Upper lobe of right lung (tissue), 1 donor: ENCODE data around the gene LMO4. TPM values are rescaled to one million over a fixed set of nuclear protein-coding genes. Genes with fewer than 3 reads are reported as not detected.

Experiments
- ATAC-seq: fragments of 200-7000 bp; cut with Tn5 transposase; one replicate; pipeline ENCODE4 v1.9.1; 2020; ENCODE audit warnings: mild to moderate bottlenecking, moderate library complexity
- DNase-seq: peaks from one replicate; pipeline ENCODE4 v3.0.0-alpha.2; 2020
- H3K27ac ChIP-seq: fragments of 200-600 bp; one replicate; pipeline ENCODE4 v1.8.0; 2022
- H3K27me3 ChIP-seq: fragments of 200-600 bp; one replicate; pipeline ENCODE4 v1.8.0; 2022; ENCODE audit warnings: mild to moderate bottlenecking
- H3K36me3 ChIP-seq: fragments of 200-600 bp; one replicate; pipeline ENCODE4 v1.8.0; 2022
- H3K4me1 ChIP-seq: fragments of 200-600 bp; one replicate; pipeline ENCODE4 v1.8.0; 2022
- H3K4me3 ChIP-seq: fragments of 200-600 bp; one replicate; pipeline ENCODE4 v1.8.0; 2022; ENCODE audit warnings: mild to moderate bottlenecking
- H3K9me3 ChIP-seq: fragments of 200-600 bp; one replicate; pipeline ENCODE4 v1.8.0; 2022
- intact Hi-C: fragments of 100-400 bp; cut with DNase I; formaldehyde crosslinking; loops from one replicate; pipeline ENCODE4 v1.11.0; 2022
- total RNA-seq: library from RNA; stranded (reverse); fragmentation: NEBNext Ultra II Directional; extraction: Animal tissue kit (Norgen Biotek cat#: 25700); gene quantifications from one replicate; pipeline ENCODE4 v1.2.1, GENCODE V29; 2021
- TF ChIP-seq, protein P1 (sequence below): fragments of 200-600 bp; IDR thresholded peaks from one replicate; pipeline ENCODE4 v1.8.0; 2022; ENCODE audit warnings: antibody characterized with exemption
- donor health status: DM: no; HTN: yes; CAD: no; lungs with severe emphysema.

LMO4 gene
- total RNA-seq, 1 donor from 2014 or later = 46.5 TPM

GRCh38 chr1:87329526-87330056, 911 bp downstream of the LMO4 start:
- no peak for ATAC-seq
- intact Hi-C loops = no loop called here
- peak overlapping the region; percentile 97 for H3K27ac ChIP-seq

DNA sequence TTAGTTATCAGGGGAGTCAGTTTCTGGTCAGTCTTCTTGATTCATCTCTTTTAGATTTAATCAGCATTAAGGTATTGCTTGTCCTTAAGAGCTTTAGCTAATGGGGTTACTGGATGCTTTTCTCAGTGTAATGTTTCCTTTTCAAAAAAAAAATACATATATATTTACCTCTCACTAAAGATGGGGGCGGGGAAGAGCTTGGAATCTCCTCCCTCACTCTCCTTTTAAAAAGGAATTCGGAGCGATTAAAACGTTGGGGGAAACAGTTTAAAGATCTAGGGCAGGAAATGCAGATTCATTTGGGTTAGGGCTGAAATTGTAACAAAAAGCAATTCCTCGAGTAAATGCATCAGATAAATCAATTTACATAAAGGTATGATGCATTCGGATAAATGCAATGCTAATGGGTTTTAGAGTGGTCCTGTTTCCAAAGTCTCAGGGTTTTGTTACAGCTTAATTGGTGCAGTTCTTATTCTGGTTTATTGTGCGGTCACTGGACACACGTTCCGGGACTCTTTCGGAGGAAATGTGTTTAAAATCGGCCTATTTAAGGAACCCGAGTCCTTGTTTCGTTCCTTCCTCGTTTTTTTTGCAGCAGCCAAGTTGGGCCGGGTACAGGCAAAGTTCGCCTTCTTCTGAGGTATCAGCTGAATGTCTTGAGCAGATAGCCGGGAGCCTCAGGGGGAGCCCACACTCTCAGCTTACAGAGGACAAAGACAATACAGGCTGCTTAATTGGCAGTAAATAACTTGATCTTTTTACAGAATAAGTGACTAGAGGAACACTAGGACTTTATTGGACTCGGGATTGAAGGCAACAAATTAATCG, 1.6 kb downstream of the LMO4 start:
- DNase-seq = no peak
- Histone ChIP-seq H3K4me1 (peaks cover 33% of the 10 kb centered on the region), H3K27ac (peak overlapping the region; percentile 97), H3K36me3 (no peaks in the 10 kb centered on the region), H3K9me3 (no peaks in the 10 kb centered on the region), H3K27me3 (no peaks in the 10 kb centered on the region), H3K4me3 (peak overlapping the region; percentile 77)
- intact Hi-C loops = no loop called here
- TF ChIP-seq, protein P1, sequence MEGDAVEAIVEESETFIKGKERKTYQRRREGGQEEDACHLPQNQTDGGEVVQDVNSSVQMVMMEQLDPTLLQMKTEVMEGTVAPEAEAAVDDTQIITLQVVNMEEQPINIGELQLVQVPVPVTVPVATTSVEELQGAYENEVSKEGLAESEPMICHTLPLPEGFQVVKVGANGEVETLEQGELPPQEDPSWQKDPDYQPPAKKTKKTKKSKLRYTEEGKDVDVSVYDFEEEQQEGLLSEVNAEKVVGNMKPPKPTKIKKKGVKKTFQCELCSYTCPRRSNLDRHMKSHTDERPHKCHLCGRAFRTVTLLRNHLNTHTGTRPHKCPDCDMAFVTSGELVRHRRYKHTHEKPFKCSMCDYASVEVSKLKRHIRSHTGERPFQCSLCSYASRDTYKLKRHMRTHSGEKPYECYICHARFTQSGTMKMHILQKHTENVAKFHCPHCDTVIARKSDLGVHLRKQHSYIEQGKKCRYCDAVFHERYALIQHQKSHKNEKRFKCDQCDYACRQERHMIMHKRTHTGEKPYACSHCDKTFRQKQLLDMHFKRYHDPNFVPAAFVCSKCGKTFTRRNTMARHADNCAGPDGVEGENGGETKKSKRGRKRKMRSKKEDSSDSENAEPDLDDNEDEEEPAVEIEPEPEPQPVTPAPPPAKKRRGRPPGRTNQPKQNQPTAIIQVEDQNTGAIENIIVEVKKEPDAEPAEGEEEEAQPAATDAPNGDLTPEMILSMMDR = no peak
- no peak for ATAC-seq

More at GRCh38 chr1:87329526-87330056, 911 bp downstream of the LMO4 start:
- DNase-seq = no peak
- H3K4me1 ChIP-seq = peaks cover 31% of the 10 kb centered on the region
- H3K27me3 ChIP-seq = no peaks in the 10 kb centered on the region
- peak overlapping the region; percentile 77 for H3K4me3 ChIP-seq
- TF ChIP-seq, protein P1 = no peak
- H3K9me3 ChIP-seq = no peaks in the 10 kb centered on the region
- H3K36me3 ChIP-seq = no peaks in the 10 kb centered on the region

- TF ChIP-seq, protein P1 = no peak
- intact Hi-C loops = no loop called here
These were observed 2.2 kb downstream of the LMO4 start for GRCh38 chr1:87330885-87331364.

DNA sequence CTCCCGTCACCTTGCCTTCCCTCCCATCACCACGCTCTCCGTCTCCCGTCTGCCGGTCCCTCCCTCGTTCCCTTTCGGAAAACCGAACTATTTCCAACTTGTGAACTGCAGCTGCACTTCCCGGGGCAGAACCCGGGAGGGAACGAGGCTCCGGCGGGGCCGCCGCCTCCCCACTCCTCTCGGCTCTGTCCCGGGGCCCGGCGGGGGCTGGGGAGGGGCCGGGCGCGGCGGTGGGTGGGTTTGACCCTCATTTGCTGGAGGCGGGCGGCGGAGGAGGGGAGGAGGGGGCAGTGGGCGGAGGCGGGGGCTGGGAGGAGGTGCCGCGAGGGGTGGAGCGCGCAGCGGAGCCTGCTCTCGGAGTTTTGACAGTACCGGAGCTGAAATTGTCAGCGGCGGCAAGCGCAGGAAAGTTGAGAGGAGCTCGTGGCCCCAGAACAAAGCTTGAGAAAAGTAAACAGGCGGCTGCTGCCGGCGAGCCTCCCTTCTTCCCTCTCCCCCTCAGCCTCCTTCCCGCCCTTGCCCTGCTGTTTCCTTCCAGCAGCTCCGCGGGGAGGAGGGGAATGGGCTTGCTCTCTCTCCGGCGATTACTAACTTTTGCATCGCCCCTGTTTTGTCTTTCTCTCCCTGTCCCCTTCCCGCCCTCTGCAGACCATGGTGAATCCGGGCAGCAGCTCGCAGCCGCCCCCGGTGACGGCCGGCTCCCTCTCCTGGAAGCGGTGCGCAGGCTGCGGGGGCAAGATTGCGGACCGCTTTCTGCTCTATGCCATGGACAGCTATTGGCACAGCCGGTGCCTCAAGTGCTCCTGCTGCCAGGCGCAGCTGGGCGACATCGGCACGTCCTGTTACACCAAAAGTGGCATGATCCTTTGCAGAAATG, 2.9 kb downstream of the LMO4 start:
- H3K27me3 ChIP-seq = no peaks in the 10 kb centered on the region
- no peaks in the 10 kb centered on the region for H3K36me3 ChIP-seq
- no peaks in the 10 kb centered on the region for H3K9me3 ChIP-seq
- TF ChIP-seq, protein P1 = no peak
- H3K4me1 ChIP-seq = peaks cover 45% of the 10 kb centered on the region
- intact Hi-C loops = no loop called here
- peak; percentile 60 for ATAC-seq
- peak; percentile 92 for DNase-seq
- peak overlapping the region; percentile 83 for H3K27ac ChIP-seq
- H3K4me3 ChIP-seq = peak overlapping the region; percentile 77

More at GRCh38 chr1:87330885-87331364, 2.2 kb downstream of the LMO4 start:
- H3K4me3 ChIP-seq = peak overlapping the region; percentile 77
- ATAC-seq (no peak), DNase-seq (no peak)
- peaks cover 38% of the 10 kb centered on the region for H3K4me1 ChIP-seq
- H3K36me3 ChIP-seq = no peaks in the 10 kb centered on the region
- H3K27ac ChIP-seq = peak overlapping the region; percentile 97
- H3K27me3 ChIP-seq = no peaks in the 10 kb centered on the region
- no peaks in the 10 kb centered on the region for H3K9me3 ChIP-seq

DNA sequence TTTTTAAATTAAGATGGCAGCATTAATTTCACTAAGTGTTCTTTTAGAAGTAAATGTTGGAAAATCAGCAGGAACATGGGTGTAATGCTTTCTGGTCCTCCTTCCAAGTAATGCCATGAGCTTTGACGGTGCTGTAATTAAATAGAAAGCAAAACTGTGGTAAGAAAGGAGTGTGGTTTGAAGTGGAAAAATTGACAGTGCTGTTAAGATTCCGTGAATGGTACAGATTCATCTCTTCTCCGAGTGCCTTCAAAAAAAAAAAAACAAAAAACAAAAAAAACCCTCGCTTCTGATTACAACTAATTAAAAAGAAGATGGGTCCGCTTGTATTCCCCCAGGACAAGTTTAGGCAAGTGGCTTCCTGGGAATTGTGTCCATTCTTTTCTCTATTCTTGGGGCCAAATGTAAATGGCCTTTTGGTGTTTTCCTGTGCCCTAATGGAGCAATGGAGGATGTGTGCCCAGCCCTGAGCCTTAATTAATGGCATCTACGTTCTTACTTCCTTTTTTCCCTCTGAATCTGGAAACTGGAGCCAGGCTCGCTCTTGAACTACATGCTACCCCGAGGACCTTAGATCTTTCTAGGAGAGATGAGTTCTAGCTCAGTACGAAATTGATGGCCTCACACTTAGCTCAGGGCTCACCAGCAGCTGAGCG, 5.1 kb downstream of the LMO4 start:
- DNase-seq (no peak), ATAC-seq (no peak)
- no peaks in the 10 kb centered on the region for H3K27me3 ChIP-seq
- peak overlapping the region; percentile 77 for H3K4me3 ChIP-seq
- H3K9me3 ChIP-seq = no peaks in the 10 kb centered on the region
- H3K4me1 ChIP-seq = peaks cover 37% of the 10 kb centered on the region
- no peaks in the 10 kb centered on the region for H3K36me3 ChIP-seq
- TF ChIP-seq, protein P1 = no peak
- peak overlapping the region; percentile 82 for H3K27ac ChIP-seq
- intact Hi-C loops = no loop called here
